Measurements from ENCODE around the gene TP53I11.

TP53I11 gene

DNA sequence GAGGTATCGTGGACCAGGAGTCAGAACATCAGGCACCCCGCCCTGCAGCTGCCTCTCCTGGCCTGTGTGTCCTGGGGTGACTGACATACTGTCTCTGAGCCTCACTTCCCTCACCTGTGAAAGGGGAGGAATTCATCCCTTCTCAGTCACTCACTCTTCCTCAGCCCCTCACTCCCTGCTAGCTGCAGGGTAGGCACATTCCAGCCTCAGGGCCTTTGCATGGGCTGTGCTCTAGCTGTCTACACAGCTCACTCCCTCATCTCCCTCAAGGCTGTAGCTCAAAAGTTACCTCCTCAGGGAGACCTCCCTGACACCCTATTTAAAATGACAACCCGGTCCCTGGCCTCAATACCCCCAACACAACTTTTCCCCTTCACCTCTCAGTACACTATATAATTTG is 2.5 kb downstream of the TP53I11 start:
- TF ChIP-seq, protein P1, sequence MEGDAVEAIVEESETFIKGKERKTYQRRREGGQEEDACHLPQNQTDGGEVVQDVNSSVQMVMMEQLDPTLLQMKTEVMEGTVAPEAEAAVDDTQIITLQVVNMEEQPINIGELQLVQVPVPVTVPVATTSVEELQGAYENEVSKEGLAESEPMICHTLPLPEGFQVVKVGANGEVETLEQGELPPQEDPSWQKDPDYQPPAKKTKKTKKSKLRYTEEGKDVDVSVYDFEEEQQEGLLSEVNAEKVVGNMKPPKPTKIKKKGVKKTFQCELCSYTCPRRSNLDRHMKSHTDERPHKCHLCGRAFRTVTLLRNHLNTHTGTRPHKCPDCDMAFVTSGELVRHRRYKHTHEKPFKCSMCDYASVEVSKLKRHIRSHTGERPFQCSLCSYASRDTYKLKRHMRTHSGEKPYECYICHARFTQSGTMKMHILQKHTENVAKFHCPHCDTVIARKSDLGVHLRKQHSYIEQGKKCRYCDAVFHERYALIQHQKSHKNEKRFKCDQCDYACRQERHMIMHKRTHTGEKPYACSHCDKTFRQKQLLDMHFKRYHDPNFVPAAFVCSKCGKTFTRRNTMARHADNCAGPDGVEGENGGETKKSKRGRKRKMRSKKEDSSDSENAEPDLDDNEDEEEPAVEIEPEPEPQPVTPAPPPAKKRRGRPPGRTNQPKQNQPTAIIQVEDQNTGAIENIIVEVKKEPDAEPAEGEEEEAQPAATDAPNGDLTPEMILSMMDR (IDR thresholded peaks at IDR 0.05; ENCODE audit: low read depth, low read length): no peak
- no peak overlapping the region for H3K4me3 ChIP-seq (ENCODE audit: low read depth, low read length)

DNA sequence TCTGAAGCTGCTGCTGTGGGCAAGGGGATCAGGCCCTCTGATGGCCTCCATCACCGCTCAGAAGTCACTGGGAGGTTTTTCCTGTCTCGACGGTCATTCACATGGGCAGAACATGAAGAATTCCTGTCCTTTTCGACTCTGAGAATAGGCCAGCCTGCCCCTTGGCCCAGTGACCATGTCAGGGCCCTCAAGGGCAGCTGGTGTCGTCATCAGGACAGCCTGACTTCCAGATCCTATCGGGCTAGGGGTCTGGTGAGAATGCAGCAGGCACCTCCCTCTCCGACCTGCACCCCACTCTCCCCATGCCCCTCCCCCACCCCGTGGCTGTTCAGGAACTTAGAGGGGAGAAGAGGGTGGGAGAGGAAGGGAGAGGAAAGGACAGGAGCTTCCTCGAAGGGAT is 3.6 kb downstream of the TP53I11 start:
- TF ChIP-seq, protein P1 (IDR thresholded peaks at IDR 0.05; ENCODE audit: low read depth, low read length): no peak
- no peak overlapping the region for H3K4me3 ChIP-seq (ENCODE audit: low read depth, low read length)

DNA sequence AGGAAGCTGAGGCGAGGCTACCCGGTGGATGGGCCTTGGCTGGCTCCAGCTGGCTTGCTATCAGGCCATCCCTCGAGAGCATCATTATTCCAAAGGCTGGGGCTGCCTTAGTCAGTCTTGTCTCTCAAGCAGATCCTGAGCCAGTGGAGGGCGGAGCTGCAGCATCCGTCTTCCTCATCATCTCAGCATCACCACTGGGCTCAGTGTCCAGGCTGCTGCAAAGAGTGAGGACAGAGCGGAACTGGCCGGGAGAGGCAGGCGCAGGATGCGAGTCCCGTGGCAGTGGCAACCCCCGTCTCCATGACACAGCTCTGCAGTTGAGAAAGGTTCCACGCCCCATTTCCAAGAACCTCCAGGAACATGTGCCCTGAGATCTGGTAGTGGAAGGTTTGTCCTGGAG is 4.4 kb downstream of the TP53I11 start:
- H3K4me3 ChIP-seq (ENCODE audit: low read depth, low read length): no peak overlapping the region
- TF ChIP-seq, protein P1 (IDR thresholded peaks at IDR 0.05; ENCODE audit: low read depth, low read length): no peak

DNA sequence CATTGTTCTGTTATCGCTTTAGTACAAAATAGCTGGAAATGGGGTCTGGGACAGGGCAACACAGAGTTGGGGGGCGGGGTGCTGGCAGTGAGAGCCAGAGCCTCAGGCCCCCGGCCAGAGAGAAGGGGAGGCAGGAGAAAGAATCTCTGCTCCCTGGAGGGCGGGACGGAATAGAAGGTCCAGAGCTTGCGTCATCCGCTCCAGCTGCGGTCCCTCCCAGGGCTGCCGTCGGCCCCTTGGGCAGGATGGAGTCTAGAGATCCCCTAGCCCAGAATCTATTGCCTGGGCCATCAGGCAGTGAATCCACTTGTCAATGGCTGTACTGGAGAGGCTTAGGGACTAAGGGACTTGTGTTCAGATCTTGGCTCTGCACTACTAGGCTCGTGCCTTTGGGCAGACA is 5.0 kb downstream of the TP53I11 start:
- TF ChIP-seq, protein P1 (IDR thresholded peaks at IDR 0.05; ENCODE audit: low read depth, low read length): no peak
- H3K4me3 ChIP-seq (ENCODE audit: low read depth, low read length): no peak overlapping the region

DNA sequence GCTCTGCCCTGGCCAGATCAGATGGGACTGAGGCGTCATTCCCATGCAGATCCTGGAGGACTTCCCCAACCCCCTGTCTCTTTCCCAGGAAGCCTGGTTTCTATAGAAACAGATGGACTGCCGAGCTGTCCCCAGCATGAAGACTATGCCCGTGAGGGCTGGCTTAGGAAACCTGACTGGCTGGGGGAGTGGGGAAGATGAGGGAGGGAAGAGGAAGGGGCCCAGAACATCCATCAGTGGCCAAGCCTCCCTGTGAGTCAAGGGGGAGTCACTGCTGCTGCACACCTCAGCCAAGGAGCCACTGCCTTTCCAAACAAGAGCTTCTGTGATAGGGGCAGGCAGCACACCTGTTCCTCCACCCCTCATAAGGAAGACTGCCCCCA is 5.8 kb downstream of the TP53I11 start:
- TF ChIP-seq, protein P1 (IDR thresholded peaks at IDR 0.05; ENCODE audit: low read depth, low read length): no peak
- no peak overlapping the region for H3K4me3 ChIP-seq (ENCODE audit: low read depth, low read length)

DNA sequence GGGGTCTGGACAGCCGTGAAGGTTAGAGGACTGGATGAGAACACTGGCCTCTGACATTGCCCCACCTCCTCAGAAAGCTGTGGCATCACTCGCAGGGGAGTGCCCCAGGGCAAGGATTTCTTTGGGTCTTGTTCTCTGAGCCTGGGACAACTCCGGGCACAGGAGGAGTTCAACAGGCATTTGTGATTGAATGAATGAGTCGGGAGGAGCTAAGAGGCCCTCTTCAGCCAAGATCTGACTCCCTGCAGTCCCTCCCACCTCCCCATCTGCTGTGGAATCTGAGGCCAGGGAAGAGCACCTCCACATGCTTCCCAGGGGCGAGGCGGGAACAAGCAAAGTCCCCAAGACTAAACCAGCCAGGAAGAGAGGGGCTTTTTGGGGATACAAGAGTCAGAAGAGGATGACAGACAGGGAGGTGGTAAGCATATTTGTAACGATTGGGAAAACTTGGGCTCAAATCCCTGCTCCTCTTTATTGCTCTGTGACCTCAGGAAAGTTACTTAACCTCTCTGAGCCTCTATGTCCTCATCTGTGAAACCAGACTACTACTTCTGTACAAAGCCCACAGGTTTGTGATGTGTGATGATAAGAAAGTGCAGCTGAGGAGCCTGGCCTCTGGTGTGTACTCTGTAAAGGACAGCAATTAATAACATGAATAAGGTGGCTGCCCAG is 6.4 kb downstream of the TP53I11 start:
- H3K4me3 ChIP-seq (ENCODE audit: low read depth, low read length): no peak overlapping the region
- TF ChIP-seq, protein P1 (IDR thresholded peaks at IDR 0.05; ENCODE audit: low read depth, low read length): no peak

DNA sequence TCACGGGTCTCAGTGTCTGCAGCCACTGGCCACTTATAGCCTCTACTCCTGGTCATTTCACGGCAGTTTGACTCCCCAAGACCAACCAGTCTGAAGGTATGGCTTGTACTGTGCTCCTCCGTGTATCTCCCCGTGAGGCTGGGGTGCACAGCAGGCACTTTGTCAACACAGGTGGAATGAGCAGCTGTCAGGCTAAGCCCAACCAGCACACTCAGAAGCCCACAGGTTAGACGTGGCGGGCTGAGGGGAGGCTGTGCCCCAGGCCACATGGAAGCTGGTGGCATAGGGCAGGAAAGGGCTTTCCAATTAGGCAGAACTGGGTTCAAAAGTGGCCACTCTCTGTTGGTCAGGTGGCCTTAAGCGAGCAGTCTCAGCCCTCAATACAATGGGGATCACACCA is 7.0 kb downstream of the TP53I11 start:
- H3K4me3 ChIP-seq (ENCODE audit: low read depth, low read length): no peak overlapping the region
- TF ChIP-seq, protein P1 (IDR thresholded peaks at IDR 0.05; ENCODE audit: low read depth, low read length): no peak

Data from WI38 (cell line).